OCI-LY7 (cell line): ENCODE data around the gene CFAP54.

Source experiments
- EZH2phosphoT487 ChIP-seq: fragments of 200-600 bp; sonication (generic); IDR thresholded peaks from 2 replicates; pipeline ENCODE4 v1.6.1; 2018; ENCODE audit warnings: low read depth, borderline replicate concordance, mild to moderate bottlenecking, mixed run types, antibody characterized with exemption, low read length, moderate library complexity, mixed read lengths
- TF ChIP-seq, protein P1 (sequence below): fragments of 200-600 bp; sonication (generic); conservative IDR thresholded peaks from 2 replicates; pipeline ENCODE4 v1.5.1; 2014; ENCODE audit warnings: mild to moderate bottlenecking, antibody characterized with exemption, low read length, moderate library complexity, mixed read lengths

DNA sequence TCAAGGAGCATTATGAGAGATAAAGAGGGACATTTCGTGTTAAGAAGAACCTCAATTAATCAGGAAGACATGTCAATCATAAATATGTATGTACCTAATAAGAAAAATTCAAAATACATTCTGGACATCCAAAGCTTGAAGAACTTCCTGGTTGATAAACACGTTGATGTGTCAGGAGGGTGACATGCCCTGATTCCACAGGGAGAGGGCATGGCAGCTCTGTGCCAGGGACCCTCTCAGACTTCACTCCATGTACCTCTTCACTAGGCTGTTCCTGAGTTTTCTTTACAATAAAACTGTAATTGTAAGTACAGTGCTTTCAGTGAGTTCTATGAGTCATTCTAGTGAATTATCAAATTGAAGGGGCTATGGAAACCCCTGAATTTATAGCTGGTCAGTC is 163.5 kb downstream of the CFAP54 start:
- TF ChIP-seq, protein P1, sequence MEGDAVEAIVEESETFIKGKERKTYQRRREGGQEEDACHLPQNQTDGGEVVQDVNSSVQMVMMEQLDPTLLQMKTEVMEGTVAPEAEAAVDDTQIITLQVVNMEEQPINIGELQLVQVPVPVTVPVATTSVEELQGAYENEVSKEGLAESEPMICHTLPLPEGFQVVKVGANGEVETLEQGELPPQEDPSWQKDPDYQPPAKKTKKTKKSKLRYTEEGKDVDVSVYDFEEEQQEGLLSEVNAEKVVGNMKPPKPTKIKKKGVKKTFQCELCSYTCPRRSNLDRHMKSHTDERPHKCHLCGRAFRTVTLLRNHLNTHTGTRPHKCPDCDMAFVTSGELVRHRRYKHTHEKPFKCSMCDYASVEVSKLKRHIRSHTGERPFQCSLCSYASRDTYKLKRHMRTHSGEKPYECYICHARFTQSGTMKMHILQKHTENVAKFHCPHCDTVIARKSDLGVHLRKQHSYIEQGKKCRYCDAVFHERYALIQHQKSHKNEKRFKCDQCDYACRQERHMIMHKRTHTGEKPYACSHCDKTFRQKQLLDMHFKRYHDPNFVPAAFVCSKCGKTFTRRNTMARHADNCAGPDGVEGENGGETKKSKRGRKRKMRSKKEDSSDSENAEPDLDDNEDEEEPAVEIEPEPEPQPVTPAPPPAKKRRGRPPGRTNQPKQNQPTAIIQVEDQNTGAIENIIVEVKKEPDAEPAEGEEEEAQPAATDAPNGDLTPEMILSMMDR: no peak
- no peak for TF ChIP-seq EZH2phosphoT487
